ENCODE data around the gene ZNF76. TPM values are rescaled to one million over a fixed set of nuclear protein-coding genes. Genes with fewer than 3 reads are reported as not detected.
A peak's percentile ranks its signal among the peaks of the same experiment; 100 is the strongest.

The ZNF76 gene
- total RNA-seq, 1 donor from 2014 or later: 26.4 TPM

DNA sequence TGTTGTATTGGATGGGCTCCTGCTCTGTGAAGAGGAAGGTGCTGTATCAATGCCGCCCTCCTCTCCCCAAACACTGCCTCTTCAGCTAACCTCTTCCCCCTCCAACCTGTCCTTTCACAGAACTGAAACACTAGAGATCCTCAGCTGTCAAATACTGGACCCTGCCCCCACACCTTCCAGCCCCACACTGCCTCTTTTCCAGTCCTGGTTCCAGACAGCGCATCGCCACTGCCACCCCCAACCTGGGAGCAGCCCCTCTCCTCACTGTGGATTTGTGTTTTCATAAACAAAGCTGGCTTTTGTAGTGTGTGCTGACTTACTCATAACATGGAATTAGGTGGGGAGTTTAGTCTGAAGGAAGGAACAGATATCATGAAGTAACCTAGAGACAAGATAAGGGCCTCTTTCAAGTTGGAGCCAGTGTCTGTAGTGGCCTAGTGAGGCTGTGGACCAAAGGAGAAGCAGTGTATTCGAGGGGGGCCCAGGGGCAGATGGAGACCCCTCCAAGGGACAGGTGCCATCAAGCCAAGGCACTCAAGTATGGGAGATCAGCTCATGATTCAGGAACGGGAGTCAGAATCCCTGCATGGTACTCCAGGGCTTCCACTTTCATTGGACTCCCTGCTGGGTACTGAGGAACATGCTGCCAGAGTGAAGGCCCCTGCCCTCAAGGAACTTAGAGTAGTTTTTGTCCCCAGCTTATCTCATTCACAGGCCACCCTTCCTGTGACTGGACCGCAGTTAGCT lies 43.7 kb upstream of the ZNF76 start:
- Mint-ChIP-seq H3K4me3 (ENCODE audit: unreplicated experiment) (peak overlapping the region; percentile 68), H3K27me3 (ENCODE audit: unreplicated experiment) (peaks cover 22% of the 10 kb centered on the region), H3K36me3 (ENCODE audit: low read depth, unreplicated experiment) (no peaks in the 10 kb centered on the region), H3K27ac (ENCODE audit: unreplicated experiment) (peak overlapping the region; percentile 22), H3K9me3 (ENCODE audit: unreplicated experiment) (no peaks in the 10 kb centered on the region), H3K4me1 (ENCODE audit: unreplicated experiment) (peaks cover 52% of the 10 kb centered on the region)
- TF ChIP-seq, protein P1, sequence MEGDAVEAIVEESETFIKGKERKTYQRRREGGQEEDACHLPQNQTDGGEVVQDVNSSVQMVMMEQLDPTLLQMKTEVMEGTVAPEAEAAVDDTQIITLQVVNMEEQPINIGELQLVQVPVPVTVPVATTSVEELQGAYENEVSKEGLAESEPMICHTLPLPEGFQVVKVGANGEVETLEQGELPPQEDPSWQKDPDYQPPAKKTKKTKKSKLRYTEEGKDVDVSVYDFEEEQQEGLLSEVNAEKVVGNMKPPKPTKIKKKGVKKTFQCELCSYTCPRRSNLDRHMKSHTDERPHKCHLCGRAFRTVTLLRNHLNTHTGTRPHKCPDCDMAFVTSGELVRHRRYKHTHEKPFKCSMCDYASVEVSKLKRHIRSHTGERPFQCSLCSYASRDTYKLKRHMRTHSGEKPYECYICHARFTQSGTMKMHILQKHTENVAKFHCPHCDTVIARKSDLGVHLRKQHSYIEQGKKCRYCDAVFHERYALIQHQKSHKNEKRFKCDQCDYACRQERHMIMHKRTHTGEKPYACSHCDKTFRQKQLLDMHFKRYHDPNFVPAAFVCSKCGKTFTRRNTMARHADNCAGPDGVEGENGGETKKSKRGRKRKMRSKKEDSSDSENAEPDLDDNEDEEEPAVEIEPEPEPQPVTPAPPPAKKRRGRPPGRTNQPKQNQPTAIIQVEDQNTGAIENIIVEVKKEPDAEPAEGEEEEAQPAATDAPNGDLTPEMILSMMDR (IDR thresholded peaks at IDR 0.05; ENCODE audit: unreplicated experiment): no peak
- no peak for DNase-seq (ENCODE audit: low spot score)

DNA sequence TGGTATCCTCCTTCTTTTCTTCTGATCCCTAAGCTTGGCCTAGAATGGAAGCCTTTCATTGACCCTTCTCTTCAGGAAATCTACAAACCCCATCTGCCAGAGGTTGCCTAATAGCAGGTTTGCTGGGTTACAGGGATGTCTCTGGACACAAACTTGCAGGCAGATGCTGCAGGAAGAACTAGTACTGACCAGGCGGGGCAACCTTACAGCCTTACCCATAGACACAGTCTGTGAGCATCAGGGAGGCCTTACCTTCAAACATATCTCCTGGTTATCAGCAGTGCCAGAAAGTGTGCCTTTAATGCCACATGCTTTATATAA lies 43.2 kb upstream of the ZNF76 start:
- H3K4me3 Mint-ChIP-seq (ENCODE audit: unreplicated experiment): no peak overlapping the region

DNA sequence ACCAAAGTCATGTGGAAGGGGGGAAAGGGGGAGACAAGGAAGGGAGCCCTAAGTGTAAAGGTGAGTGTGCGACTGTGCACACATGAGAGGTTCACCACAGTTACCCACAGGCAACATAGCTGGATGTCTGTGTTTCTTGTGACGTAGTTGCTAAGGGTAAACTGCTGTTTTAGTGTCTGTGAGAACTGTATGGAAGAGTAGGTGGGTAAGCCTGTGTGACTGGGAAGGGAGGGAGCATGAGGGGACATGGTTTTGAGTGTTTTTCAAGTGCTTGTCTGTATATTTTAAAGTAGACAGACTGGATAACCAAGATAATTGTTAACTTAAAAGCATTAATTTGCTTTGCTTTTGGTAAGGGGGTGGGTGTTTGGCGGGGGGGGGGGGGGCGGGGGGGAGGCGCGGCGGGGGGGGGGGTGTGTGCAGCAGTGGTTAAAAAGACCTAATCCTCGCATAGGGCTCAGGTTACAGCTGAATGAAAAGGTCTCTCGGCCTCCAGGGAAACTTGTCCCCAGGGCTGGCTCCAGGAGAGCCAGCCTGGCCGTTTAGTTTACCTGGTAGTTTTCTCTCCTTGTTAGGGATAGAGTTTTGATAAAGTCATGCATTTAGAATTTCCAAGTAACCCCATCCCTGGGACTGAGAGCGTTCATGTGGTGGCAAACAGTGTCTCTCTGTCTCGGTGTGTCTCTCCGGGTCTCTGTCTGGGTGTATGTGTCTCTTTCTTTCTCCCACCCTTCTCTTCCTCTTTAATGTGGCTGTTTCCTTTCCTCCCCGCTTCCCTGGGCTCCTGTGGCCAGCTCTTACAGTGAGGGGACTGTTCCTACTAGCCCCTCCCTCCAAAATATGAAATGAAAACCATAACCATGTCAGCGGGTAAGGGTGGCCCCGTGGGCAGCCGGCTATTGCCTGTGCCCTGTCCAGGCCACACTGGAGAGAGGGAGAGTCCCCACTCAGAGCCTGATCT lies 42.4 kb upstream of the ZNF76 start:
- TF ChIP-seq, protein P1 (IDR thresholded peaks at IDR 0.05; ENCODE audit: unreplicated experiment): no peak
- Mint-ChIP-seq H3K27ac (ENCODE audit: unreplicated experiment) (no peak overlapping the region), H3K4me3 (ENCODE audit: unreplicated experiment) (peak overlapping the region; percentile 16), H3K9me3 (ENCODE audit: unreplicated experiment) (no peaks in the 10 kb centered on the region), H3K27me3 (ENCODE audit: unreplicated experiment) (peaks cover 19% of the 10 kb centered on the region), H3K36me3 (ENCODE audit: low read depth, unreplicated experiment) (no peaks in the 10 kb centered on the region), H3K4me1 (ENCODE audit: unreplicated experiment) (peaks cover 43% of the 10 kb centered on the region)
- DNase-seq (ENCODE audit: low spot score): no peak

More for the DNA sequence above, 43.2 kb upstream of the ZNF76 start:
- H3K27me3 Mint-ChIP-seq (ENCODE audit: unreplicated experiment): peaks cover 20% of the 10 kb centered on the region
- TF ChIP-seq, protein P1 (IDR thresholded peaks at IDR 0.05; ENCODE audit: unreplicated experiment): no peak
- peaks cover 51% of the 10 kb centered on the region for H3K4me1 Mint-ChIP-seq (ENCODE audit: unreplicated experiment)
- H3K36me3 Mint-ChIP-seq (ENCODE audit: low read depth, unreplicated experiment): no peaks in the 10 kb centered on the region
- DNase-seq (ENCODE audit: low spot score): no peak
- no peaks in the 10 kb centered on the region for H3K9me3 Mint-ChIP-seq (ENCODE audit: unreplicated experiment)
- peak overlapping the region; percentile 22 for H3K27ac Mint-ChIP-seq (ENCODE audit: unreplicated experiment)

DNA sequence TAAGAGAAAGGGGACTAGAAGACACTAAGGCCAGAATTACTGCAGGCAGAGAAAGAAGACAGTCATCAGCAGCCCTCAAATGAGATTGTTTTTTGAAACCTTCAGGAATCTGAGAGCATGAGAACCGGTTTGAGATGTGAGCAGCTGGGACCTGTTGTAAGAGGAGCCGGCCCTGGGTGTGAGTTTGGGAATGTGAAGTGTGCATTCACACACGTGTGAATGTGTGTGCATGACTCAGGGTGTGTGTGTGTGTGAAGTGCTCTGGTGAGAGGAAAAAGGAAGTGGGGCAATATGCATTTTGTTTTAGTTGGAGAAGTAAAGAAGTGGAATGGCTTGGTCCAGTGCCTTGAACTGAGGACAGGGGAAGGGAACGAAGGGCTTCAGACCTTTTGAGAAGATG lies 41.5 kb upstream of the ZNF76 start:
- DNase-seq (ENCODE audit: low spot score): no peak
- Mint-ChIP-seq H3K27ac (ENCODE audit: unreplicated experiment) (no peak overlapping the region), H3K4me1 (ENCODE audit: unreplicated experiment) (peaks cover 36% of the 10 kb centered on the region), H3K4me3 (ENCODE audit: unreplicated experiment) (peak overlapping the region; percentile 21), H3K9me3 (ENCODE audit: unreplicated experiment) (no peaks in the 10 kb centered on the region), H3K27me3 (ENCODE audit: unreplicated experiment) (peaks cover 11% of the 10 kb centered on the region), H3K36me3 (ENCODE audit: low read depth, unreplicated experiment) (no peaks in the 10 kb centered on the region)
- TF ChIP-seq, protein P1 (IDR thresholded peaks at IDR 0.05; ENCODE audit: unreplicated experiment): no peak
